Smooth muscle cell (in vitro differentiated cells): ENCODE results near the gene DRG2. TPM values are rescaled to one million over a fixed set of nuclear protein-coding genes. Genes with fewer than 3 reads are reported as not detected.

ENCODE experiments used
- DNase-seq: peaks from one replicate; lab custom pipeline; 2025; ENCODE audit not compliant: unreplicated experiment; lab: John Stamatoyannopoulos, UW
- H2AFZ ChIP-seq: fragments of 200-600 bp; sonication (generic); 2 replicates; pipeline ENCODE4 v1.6.0; 2016; ENCODE audit warnings: antibody characterized with exemption, low read depth, mild to moderate bottlenecking
- H3F3A ChIP-seq: fragments of 200-600 bp; sonication (generic); 2 replicates; pipeline ENCODE4 v1.6.0; 2017; ENCODE audit warnings: antibody characterized with exemption, low read depth
- H3K27ac ChIP-seq: fragments of 200-600 bp; sonication (generic); 2 replicates; pipeline ENCODE4 v1.5.1; 2016; ENCODE audit warnings: low read depth, mild to moderate bottlenecking
- H3K27me3 ChIP-seq: fragments of 200-600 bp; sonication (generic); 2 replicates; pipeline ENCODE4 v1.6.1; 2016; ENCODE audit warnings: low read depth, mild to moderate bottlenecking
- H3K36me3 ChIP-seq: fragments of 200-600 bp; sonication (generic); 2 replicates; pipeline ENCODE4 v1.5.1; 2016; ENCODE audit warnings: low read depth
- H3K4me1 ChIP-seq: fragments of 200-600 bp; sonication (generic); 2 replicates; pipeline ENCODE4 v1.5.1; 2016; ENCODE audit warnings: low read depth
- H3K4me2 ChIP-seq: fragments of 200-600 bp; sonication (generic); 2 replicates; pipeline ENCODE4 v1.6.0; 2016; ENCODE audit warnings: mild to moderate bottlenecking
- H3K4me3 ChIP-seq: fragments of 200-600 bp; sonication (generic); 2 replicates; pipeline ENCODE4 v1.5.1; 2016; ENCODE audit warnings: mild to moderate bottlenecking
- H3K79me2 ChIP-seq: fragments of 200-600 bp; sonication (generic); 2 replicates; pipeline ENCODE4 v1.6.0; 2016; ENCODE audit warnings: low read depth, mild to moderate bottlenecking
- H3K9ac ChIP-seq: fragments of 200-600 bp; sonication (generic); 2 replicates; pipeline ENCODE4 v1.6.0; 2016; ENCODE audit warnings: low read depth
- H3K9me3 ChIP-seq: fragments of 200-600 bp; sonication (generic); replicated peaks from 2 replicates; pipeline ENCODE4 v1.5.1; 2016; ENCODE audit warnings: low read depth
- H4K20me1 ChIP-seq: fragments of 200-600 bp; sonication (generic); 2 replicates; pipeline ENCODE4 v1.6.0; 2016; ENCODE audit warnings: low read depth
- WGBS: methylation state at CpG from one replicate; pipeline ENCODE4 v1.1.7; 2016; ENCODE audit warnings: low lambda C conversion rate; 5-methylcytosine and 5-hydroxymethylcytosine counted together
- polyA plus RNA-seq: library from polyadenylated mRNA; unstranded; fragments of >200 nt; fragmentation: Nextera tagmentation; extraction: Ambion mirVana; gene quantifications from 2 replicates; pipeline ENCODE4 v1.2.1, GENCODE V29; 2016
- total RNA-seq: library from RNA; depleted of rRNA; stranded (reverse); fragments of >200 nt; gene quantifications from 2 replicates; pipeline ENCODE4 v1.2.3, GENCODE V29; 2014
- TF ChIP-seq, protein P1 (sequence below): fragments of 200-600 bp; sonication (generic); IDR thresholded peaks from 2 replicates; pipeline ENCODE4 v1.5.1; 2017; ENCODE audit warnings: borderline replicate concordance, mild to moderate bottlenecking, antibody characterized with exemption; ENCODE audit not compliant: insufficient read depth, poor library complexity, severe bottlenecking

The DRG2 gene
- total and polyA plus RNA-seq, 2 experiments from 2014 or later, result 24.5 to 36.6 TPM

DNA sequence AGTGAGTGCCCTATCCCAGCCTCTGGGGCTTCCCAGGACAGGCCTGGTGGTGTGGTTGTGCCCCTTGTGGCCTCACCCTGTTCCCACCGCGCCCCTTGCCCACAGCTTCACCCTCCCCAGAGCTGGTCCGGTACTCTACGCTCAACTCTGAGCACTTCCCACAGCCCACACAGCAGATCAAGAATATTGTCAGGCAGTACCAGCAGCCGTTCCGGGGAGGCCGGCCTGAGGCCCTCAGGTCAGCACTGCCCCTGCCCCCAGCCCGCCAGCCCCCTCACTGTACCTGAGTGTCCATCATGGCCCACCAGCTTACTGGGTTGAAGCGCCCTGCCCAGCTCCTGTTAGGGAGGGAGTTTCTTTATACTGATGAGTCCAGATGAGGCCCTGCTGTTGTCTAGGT lies 63.5 kb downstream of the DRG2 start:
- Histone ChIP-seq H3K9ac (no peak overlapping the region), H3K27ac (no peak overlapping the region), H4K20me1 (no peaks in the 10 kb centered on the region), H3K4me3 (no peak overlapping the region), H3K79me2 (no peaks in the 10 kb centered on the region), H2AFZ (no peak overlapping the region), H3K36me3 (no peaks in the 10 kb centered on the region), H3K9me3 (no peaks in the 10 kb centered on the region), H3K27me3 (no peaks in the 10 kb centered on the region), H3K4me1 (peaks cover 7% of the 10 kb centered on the region), H3F3A (no peaks in the 10 kb centered on the region), H3K4me2 (no peak overlapping the region)
- no peak for DNase-seq
- WGBS, result 82% methylated on average over 7 of the region's 9 CpGs
- TF ChIP-seq, protein P1, sequence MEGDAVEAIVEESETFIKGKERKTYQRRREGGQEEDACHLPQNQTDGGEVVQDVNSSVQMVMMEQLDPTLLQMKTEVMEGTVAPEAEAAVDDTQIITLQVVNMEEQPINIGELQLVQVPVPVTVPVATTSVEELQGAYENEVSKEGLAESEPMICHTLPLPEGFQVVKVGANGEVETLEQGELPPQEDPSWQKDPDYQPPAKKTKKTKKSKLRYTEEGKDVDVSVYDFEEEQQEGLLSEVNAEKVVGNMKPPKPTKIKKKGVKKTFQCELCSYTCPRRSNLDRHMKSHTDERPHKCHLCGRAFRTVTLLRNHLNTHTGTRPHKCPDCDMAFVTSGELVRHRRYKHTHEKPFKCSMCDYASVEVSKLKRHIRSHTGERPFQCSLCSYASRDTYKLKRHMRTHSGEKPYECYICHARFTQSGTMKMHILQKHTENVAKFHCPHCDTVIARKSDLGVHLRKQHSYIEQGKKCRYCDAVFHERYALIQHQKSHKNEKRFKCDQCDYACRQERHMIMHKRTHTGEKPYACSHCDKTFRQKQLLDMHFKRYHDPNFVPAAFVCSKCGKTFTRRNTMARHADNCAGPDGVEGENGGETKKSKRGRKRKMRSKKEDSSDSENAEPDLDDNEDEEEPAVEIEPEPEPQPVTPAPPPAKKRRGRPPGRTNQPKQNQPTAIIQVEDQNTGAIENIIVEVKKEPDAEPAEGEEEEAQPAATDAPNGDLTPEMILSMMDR, result no peak

DNA sequence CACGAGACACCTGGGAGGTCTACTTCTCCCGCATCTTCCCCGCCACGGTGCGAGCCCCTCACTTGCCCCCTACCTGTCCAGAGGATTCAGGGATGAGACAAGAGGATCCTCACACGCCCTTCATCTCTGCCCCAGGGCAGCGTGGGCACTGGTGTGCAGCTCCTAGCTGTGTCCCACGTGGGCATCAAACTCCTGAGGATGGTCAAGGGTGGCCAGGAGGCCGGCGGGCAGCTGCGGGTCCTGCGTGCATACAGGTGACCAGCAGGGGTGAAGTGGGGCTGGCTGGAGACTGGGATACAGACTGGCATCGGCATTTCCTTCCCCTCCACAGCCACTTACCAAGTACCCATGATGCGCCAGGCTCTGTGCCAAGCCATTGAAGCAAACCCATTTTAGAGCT lies 67.4 kb downstream of the DRG2 start:
- no peak overlapping the region for H3K9ac ChIP-seq
- no peaks in the 10 kb centered on the region for H3K9me3 ChIP-seq
- H3K79me2 ChIP-seq, result no peaks in the 10 kb centered on the region
- no peaks in the 10 kb centered on the region for H3K36me3 ChIP-seq
- no peak overlapping the region for H3K4me2 ChIP-seq
- no peak overlapping the region for H2AFZ ChIP-seq
- H4K20me1 ChIP-seq, result no peaks in the 10 kb centered on the region
- no peaks in the 10 kb centered on the region for H3F3A ChIP-seq
- no peaks in the 10 kb centered on the region for H3K27me3 ChIP-seq
- TF ChIP-seq, protein P1, result no peak
- DNase-seq, result no peak
- H3K4me1 ChIP-seq, result peaks cover 10% of the 10 kb centered on the region
- H3K4me3 ChIP-seq, result no peak overlapping the region
- no peak overlapping the region for H3K27ac ChIP-seq
- WGBS, result 91% methylated on average over 14 of the region's 14 CpGs

DNA sequence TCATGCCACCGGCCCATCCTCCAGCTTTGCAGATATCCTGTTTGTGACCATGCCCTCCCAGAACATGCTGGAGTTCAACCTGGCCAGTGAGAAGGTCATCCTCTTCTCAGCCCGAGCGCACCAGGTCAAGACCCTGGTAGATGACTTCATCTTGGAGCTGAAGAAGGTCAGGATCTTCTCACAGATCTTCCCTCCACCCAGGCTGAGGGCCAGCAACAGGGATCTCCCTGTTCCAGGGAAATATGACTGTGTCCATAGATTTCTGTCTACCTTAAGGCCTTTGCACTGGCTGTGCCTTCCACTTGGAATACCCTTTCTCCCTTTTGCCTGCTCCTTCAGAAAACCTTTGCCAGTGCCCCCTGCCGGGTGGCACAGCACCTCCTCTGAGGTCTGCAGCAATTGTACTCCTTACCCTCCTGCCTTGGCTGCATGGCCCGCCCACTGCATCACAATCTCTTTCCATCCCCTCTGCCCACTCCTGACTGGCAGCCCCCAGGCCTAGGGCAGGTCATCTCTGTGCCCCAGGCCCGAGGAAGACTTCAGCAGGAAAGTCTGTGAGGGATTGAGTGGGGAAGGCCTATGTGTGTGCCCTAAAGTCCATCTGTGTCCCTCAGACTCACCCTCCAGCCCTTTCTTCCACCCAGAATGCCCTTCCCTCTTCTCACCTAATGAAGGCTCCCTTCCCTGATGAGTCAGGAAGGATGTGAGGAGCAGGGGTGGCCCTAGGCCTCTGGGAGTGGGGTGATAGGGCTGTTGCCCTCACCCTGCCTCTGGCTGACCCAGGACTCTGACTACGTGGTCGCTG lies 68.6 kb downstream of the DRG2 start:
- TF ChIP-seq, protein P1, result no peak
- DNase-seq, result no peak
- H3K9ac ChIP-seq, result no peak overlapping the region
- 88% methylated on average over 8 of the region's 8 CpGs for WGBS
- H3K27me3 ChIP-seq, result no peaks in the 10 kb centered on the region
- H3K36me3 ChIP-seq, result no peaks in the 10 kb centered on the region
- no peaks in the 10 kb centered on the region for H3F3A ChIP-seq
- H3K4me3 ChIP-seq, result no peak overlapping the region
- H3K79me2 ChIP-seq, result no peaks in the 10 kb centered on the region
- H3K9me3 ChIP-seq, result no peaks in the 10 kb centered on the region
- no peaks in the 10 kb centered on the region for H4K20me1 ChIP-seq
- peaks cover 10% of the 10 kb centered on the region for H3K4me1 ChIP-seq
- no peak overlapping the region for H2AFZ ChIP-seq
- H3K27ac ChIP-seq, result no peak overlapping the region
- no peak overlapping the region for H3K4me2 ChIP-seq

DNA sequence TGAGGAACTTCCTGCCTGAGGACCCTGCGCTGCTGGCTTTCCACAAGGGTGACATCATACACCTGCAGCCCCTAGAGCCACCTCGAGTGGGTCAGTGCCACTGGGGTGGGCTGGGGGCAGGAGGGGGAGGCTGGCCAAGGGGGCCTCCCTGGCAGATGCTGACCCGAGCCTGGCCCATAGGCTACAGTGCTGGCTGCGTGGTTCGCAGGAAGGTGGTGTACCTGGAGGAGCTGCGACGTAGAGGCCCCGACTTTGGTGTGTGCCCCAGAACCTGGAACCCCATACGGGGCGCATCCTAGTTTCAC lies 69.2 kb downstream of the DRG2 start:
- no peaks in the 10 kb centered on the region for H3K27me3 ChIP-seq
- H3K9me3 ChIP-seq, result no peaks in the 10 kb centered on the region
- no peaks in the 10 kb centered on the region for H3F3A ChIP-seq
- TF ChIP-seq, protein P1, result no peak
- WGBS, result 98% methylated on average over 10 of the region's 10 CpGs
- no peaks in the 10 kb centered on the region for H3K36me3 ChIP-seq
- peaks cover 10% of the 10 kb centered on the region for H3K4me1 ChIP-seq
- no peak overlapping the region for H3K4me3 ChIP-seq
- no peak overlapping the region for H3K9ac ChIP-seq
- DNase-seq, result no peak
- no peaks in the 10 kb centered on the region for H3K79me2 ChIP-seq
- H3K4me2 ChIP-seq, result no peak overlapping the region
- no peak overlapping the region for H3K27ac ChIP-seq
- no peaks in the 10 kb centered on the region for H4K20me1 ChIP-seq
- H2AFZ ChIP-seq, result no peak overlapping the region
